Natural killer cell (primary cell): ENCODE results near the gene ZNF532. TPM values are rescaled to one million over a fixed set of nuclear protein-coding genes. Genes with fewer than 3 reads are reported as not detected.

ENCODE experiments used
- ATAC-seq, 3 donors: fragments of 150-1000 bp in 2 of 3; fragments of 200-7000 bp in 1 of 3; cut with Tn5 transposase; 1 replicate in 1 of 3; 2 replicates in 2 of 3; pipeline ENCODE4 v1.10.0; 2021; ENCODE audit warnings: mild to moderate bottlenecking in 2 of 3, moderate library complexity in 2 of 3
- DNase-seq, 2 donors: peaks; one replicate each; pipeline versions ENCODE4 v3.0.0 to v3.0.0-alpha.2; 2013 to 2021; ENCODE audit warnings: mixed read lengths in 1 of 2
- H3K27ac ChIP-seq: one replicate; pipeline ENCODE4 v1.5.1; 2013; ENCODE audit warnings: mild to moderate bottlenecking, low read length
- H3K27me3 ChIP-seq: one replicate; pipeline ENCODE4 v1.6.1; 2013; ENCODE audit warnings: low read length; ENCODE audit not compliant: control insufficient read depth, insufficient read depth
- H3K36me3 ChIP-seq: one replicate; pipeline ENCODE4 v1.6.1; 2013; ENCODE audit warnings: low read length; ENCODE audit not compliant: control insufficient read depth, insufficient read depth
- H3K4me1 ChIP-seq: one replicate; pipeline ENCODE4 v1.6.1; 2013; ENCODE audit warnings: low read length; ENCODE audit not compliant: control insufficient read depth, insufficient read depth
- H3K4me3 ChIP-seq: one replicate; pipeline ENCODE4 v1.5.1; 2013; ENCODE audit warnings: low read length
- H3K9me3 ChIP-seq: one replicate; pipeline ENCODE4 v1.6.1; 2013; ENCODE audit warnings: low read length; ENCODE audit not compliant: control insufficient read depth, insufficient read depth
- H3K27ac Mint-ChIP-seq, 2 donors: one replicate each; pipeline ENCODE4 v1.8.0; 2022; ENCODE audit warnings: mild to moderate bottlenecking in 2 of 2, mixed read lengths in 2 of 2, moderate library complexity in 1 of 2
- H3K27me3 Mint-ChIP-seq, 2 donors: one replicate each; pipeline ENCODE4 v1.8.0; 2022; ENCODE audit warnings: low read depth in 2 of 2, mixed read lengths in 2 of 2
- H3K36me3 Mint-ChIP-seq: one replicate; pipeline ENCODE4 v1.8.0; 2022; ENCODE audit warnings: mixed read lengths
- H3K4me1 Mint-ChIP-seq, 2 donors: one replicate each; pipeline ENCODE4 v1.8.0; 2022; ENCODE audit warnings: mixed read lengths in 2 of 2
- H3K4me3 Mint-ChIP-seq: one replicate; pipeline ENCODE4 v1.8.0; 2022; ENCODE audit warnings: mild to moderate bottlenecking, moderate library complexity, mixed read lengths
- H3K9me3 Mint-ChIP-seq, 2 donors: one replicate each; pipeline ENCODE4 v1.8.0; 2022; ENCODE audit warnings: mixed read lengths in 2 of 2
- WGBS: methylation state at CpG from one replicate; pipeline ENCODE4 v1.1.7; 2013; ENCODE audit warnings: missing lambda C conversion rate; ENCODE audit not compliant: insufficient coverage; 5-methylcytosine and 5-hydroxymethylcytosine counted together
- intact Hi-C: fragments of 100-400 bp; cut with micrococcal nuclease; formaldehyde crosslinking; loops from one replicate; pipeline ENCODE4 v1.14.2; 2022
- total RNA-seq, 4 donors: library from RNA; stranded (reverse); fragments of 120-200 nt in 1 of 4; gene quantifications; one replicate each; pipeline versions ENCODE4 v1.2.3 to v1.2.4, GENCODE V29; 2013 to 2022
- TF ChIP-seq, protein P1 (sequence below): fragments of 200-600 bp; IDR thresholded peaks from one replicate; pipeline ENCODE4 v1.8.0; 2022; ENCODE audit warnings: antibody characterized with exemption

Gene ZNF532
- total RNA-seq, 3 donors from 2014 or later (not counting 1 experiment from before 2014, with no cell fraction given): 4.8 to 28.5 (median 6.1) TPM

DNA sequence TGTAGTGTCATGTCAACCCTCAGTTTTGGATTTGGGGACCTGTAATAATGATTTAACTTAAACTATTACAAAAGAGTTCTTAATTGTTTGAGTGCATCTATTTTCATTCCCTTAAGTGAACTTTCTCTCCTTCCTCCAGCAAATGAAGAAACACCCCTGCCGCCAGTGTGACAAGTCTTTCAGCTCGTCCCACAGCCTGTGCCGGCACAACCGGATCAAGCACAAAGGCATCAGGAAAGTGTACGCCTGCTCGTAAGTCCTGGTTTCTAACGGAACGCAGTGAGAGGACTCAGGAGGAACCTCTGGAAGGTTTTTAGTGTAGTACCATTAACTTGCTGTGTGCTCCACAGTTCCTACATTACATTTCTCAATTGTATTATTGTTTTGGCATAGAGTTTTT lies 114.2 kb downstream of the ZNF532 start:
- H3K4me3 ChIP-seq: no peak overlapping the region
- Mint-ChIP-seq H3K27me3 (peaks cover 4 to 10% of the 10 kb centered on the region in 2 donors), H3K9me3 (no peaks in the 10 kb centered on the region), H3K4me1 (no peaks in the 10 kb centered on the region), H3K36me3 (no peaks in the 10 kb centered on the region), H3K4me3 (no peak overlapping the region), H3K27ac (no peak overlapping the region)
- intact Hi-C loops: no loop called here
- WGBS: 96% methylated on average over 8 of the region's 8 CpGs
- H3K27me3 ChIP-seq: no peaks in the 10 kb centered on the region
- H3K36me3 ChIP-seq: peaks cover 2% of the 10 kb centered on the region
- no peaks in the 10 kb centered on the region for H3K9me3 ChIP-seq
- TF ChIP-seq, protein P1, sequence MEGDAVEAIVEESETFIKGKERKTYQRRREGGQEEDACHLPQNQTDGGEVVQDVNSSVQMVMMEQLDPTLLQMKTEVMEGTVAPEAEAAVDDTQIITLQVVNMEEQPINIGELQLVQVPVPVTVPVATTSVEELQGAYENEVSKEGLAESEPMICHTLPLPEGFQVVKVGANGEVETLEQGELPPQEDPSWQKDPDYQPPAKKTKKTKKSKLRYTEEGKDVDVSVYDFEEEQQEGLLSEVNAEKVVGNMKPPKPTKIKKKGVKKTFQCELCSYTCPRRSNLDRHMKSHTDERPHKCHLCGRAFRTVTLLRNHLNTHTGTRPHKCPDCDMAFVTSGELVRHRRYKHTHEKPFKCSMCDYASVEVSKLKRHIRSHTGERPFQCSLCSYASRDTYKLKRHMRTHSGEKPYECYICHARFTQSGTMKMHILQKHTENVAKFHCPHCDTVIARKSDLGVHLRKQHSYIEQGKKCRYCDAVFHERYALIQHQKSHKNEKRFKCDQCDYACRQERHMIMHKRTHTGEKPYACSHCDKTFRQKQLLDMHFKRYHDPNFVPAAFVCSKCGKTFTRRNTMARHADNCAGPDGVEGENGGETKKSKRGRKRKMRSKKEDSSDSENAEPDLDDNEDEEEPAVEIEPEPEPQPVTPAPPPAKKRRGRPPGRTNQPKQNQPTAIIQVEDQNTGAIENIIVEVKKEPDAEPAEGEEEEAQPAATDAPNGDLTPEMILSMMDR: no peak
- no peak overlapping the region for H3K27ac ChIP-seq
- no peaks in the 10 kb centered on the region for H3K4me1 ChIP-seq
- DNase-seq (no peak), ATAC-seq (no peak)

DNA sequence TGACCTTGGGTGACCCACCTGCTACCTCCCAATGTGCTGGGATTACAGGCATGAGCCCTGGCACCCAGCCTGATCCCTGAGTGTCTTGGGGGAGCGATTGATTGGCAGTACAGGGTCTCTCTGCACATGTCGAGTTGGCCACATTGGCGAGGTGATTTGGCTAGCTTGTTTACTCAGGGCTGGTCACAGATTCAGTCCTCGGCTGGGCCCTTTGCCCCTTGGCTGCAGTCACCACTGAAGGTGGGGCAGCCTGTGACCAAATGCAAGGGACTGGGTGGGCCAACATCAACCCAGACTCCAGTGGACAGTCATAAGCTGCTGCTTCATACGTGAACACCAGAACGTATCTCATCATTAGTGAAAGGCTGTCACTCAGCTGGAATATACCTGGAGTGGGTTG lies 114.9 kb downstream of the ZNF532 start:
- intact Hi-C loops: no loop called here
- ATAC-seq: no peak
- TF ChIP-seq, protein P1: no peak
- no peaks in the 10 kb centered on the region for H3K9me3 Mint-ChIP-seq
- H3K4me3 Mint-ChIP-seq: no peak overlapping the region
- Histone ChIP-seq H3K27ac (no peak overlapping the region), H3K36me3 (peaks cover 2% of the 10 kb centered on the region), H3K27me3 (no peaks in the 10 kb centered on the region), H3K4me1 (no peaks in the 10 kb centered on the region), H3K9me3 (no peaks in the 10 kb centered on the region), H3K4me3 (no peak overlapping the region)
- 94% methylated on average over 6 of the region's 6 CpGs for WGBS
- no peaks in the 10 kb centered on the region for H3K36me3 Mint-ChIP-seq
- H3K27me3 Mint-ChIP-seq: peaks cover 3 to 8% of the 10 kb centered on the region in 2 donors
- no peak for DNase-seq
- H3K27ac Mint-ChIP-seq: no peak overlapping the region
- H3K4me1 Mint-ChIP-seq: no peaks in the 10 kb centered on the region

DNA sequence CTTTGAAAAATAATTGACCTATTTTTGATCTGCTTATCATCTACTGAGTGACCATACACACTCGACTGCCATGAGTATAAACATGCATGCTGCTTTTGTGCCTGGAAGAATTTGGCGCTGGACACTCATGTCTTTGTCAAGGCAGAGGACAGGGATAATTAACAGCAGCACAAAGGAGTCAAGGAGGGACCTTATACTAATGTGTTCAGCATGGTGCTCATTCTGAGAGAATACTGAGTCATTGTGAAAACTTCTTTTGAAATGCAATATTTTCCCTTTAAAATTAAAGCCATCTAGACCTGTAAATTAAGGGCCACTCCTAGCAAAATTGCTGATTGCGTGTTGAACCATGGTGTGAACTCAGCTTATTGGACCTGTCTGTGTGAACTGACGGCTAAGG lies 116.3 kb downstream of the ZNF532 start:
- no peaks in the 10 kb centered on the region for H3K36me3 Mint-ChIP-seq
- H3K4me3 ChIP-seq: no peak overlapping the region
- H3K4me1 Mint-ChIP-seq: no peaks in the 10 kb centered on the region
- TF ChIP-seq, protein P1: no peak
- no peaks in the 10 kb centered on the region for H3K9me3 Mint-ChIP-seq
- H3K27me3 Mint-ChIP-seq: no peaks in the 10 kb centered on the region
- no peak for ATAC-seq
- no peak for DNase-seq
- no peaks in the 10 kb centered on the region for H3K4me1 ChIP-seq
- peaks cover 2% of the 10 kb centered on the region for H3K36me3 ChIP-seq
- no peak overlapping the region for H3K27ac ChIP-seq
- no peak overlapping the region for H3K27ac Mint-ChIP-seq
- no peaks in the 10 kb centered on the region for H3K27me3 ChIP-seq
- H3K4me3 Mint-ChIP-seq: no peak overlapping the region
- WGBS: 86% methylated on average over 4 of the region's 4 CpGs
- intact Hi-C loops: no loop called here
- no peaks in the 10 kb centered on the region for H3K9me3 ChIP-seq
